GM12878 (cell line): Measurements from ENCODE around the gene BIRC3. TPM values are rescaled to one million over a fixed set of nuclear protein-coding genes. Genes with fewer than 3 reads are reported as not detected.
A peak's percentile ranks its signal among the peaks of the same experiment; 100 is the strongest.

ENCODE experiments used
- ATAC-seq: fragments of 200-7000 bp; cut with Tn5 transposase; 3 replicates; pipeline ENCODE4 v1.9.1; 2020; ENCODE audit warnings: mild to moderate bottlenecking, moderate library complexity
- BruUV-seq: library from RNA; stranded (reverse); fragments of 400-500 nt; replicated peaks from 2 replicates; lab custom pipeline; 2021; lab: Mats Ljungman, UMichigan
- CTCF ChIA-PET: fragments of 300-600 bp; sonication (Branson Sonifier 250); formaldehyde crosslinking; extraction: SDS; loops from one replicate; lab custom pipeline; 2021; ENCODE audit warnings: inconsistent platforms; lab: Yijun Ruan, JAX
- POLR2A ChIA-PET: fragments of 350-600 bp; formaldehyde crosslinking; extraction: SDS; loops from one replicate; lab custom pipeline; 2021; ENCODE audit warnings: inconsistent platforms; lab: Charles Lee
- RAD21 ChIA-PET: fragments of 300-600 bp; sonication (Branson Sonifier 250); formaldehyde crosslinking; loops from one replicate; lab custom pipeline; 2023; ENCODE audit warnings: antibody characterized with exemption; ENCODE audit not compliant: unreplicated experiment; lab: Charles Lee
- SMC1A ChIA-PET: fragments of 300-600 bp; sonication (Branson Sonifier 250); formaldehyde crosslinking; loops from one replicate; lab custom pipeline; 2023; ENCODE audit not compliant: unreplicated experiment, uncharacterized antibody; lab: Charles Lee
- DNase-seq: peaks from one replicate; pipeline ENCODE4 v3.0.0-alpha.2; 2011; ENCODE audit warnings: low read depth, low spot score
- FAIRE-seq: peaks from 3 replicates; lab custom pipeline; 2011; peaks lifted over from hg19 to GRCh38; lab: Jason Lieb, UNC
- H2AFZ ChIP-seq: 2 replicates; pipeline ENCODE4 v1.6.0; 2011; ENCODE audit warnings: low read depth, low read length, control low read depth; ENCODE audit not compliant: control insufficient read depth
- H3K27ac ChIP-seq: 2 replicates; pipeline ENCODE4 v1.5.1; 2011; ENCODE audit warnings: control low read depth; ENCODE audit not compliant: control insufficient read depth, insufficient read depth
- H3K27me3 ChIP-seq, 2 experiments: replicated peaks in 1 of 2; 2 replicates each; pipeline versions ENCODE4 v1.6.0 to v1.6.1; 2011; ENCODE audit warnings: low read length in 1 of 2; ENCODE audit not compliant: control insufficient read depth in 2 of 2, insufficient read depth in 2 of 2
- H3K36me3 ChIP-seq, 2 experiments: 2 replicates each; pipeline ENCODE4 v1.5.1; 2011; ENCODE audit warnings: low read length in 1 of 2; ENCODE audit not compliant: control insufficient read depth in 2 of 2, insufficient read depth in 2 of 2
- H3K4me1 ChIP-seq: 2 replicates; pipeline ENCODE4 v1.6.1; 2011; ENCODE audit warnings: mild to moderate bottlenecking, low read length, moderate library complexity, mixed read lengths; ENCODE audit not compliant: control insufficient read depth, insufficient read depth
- H3K4me2 ChIP-seq: 2 replicates; pipeline ENCODE4 v1.6.0; 2011; ENCODE audit warnings: control low read depth; ENCODE audit not compliant: control insufficient read depth, insufficient read depth
- H3K4me3 ChIP-seq: fragments of 200-600 bp; sonication (generic); 2 replicates; pipeline ENCODE4 v1.5.1; 2016
- H3K79me2 ChIP-seq: 2 replicates; pipeline ENCODE4 v1.6.0; 2011; ENCODE audit warnings: low read length; ENCODE audit not compliant: control insufficient read depth, insufficient read depth
- H3K9ac ChIP-seq: 2 replicates; pipeline ENCODE4 v1.8.0; 2011; ENCODE audit warnings: low read length, control low read depth, mixed read lengths; ENCODE audit not compliant: control insufficient read depth, insufficient read depth
- H3K9me3 ChIP-seq: replicated peaks from 3 replicates; pipeline ENCODE4 v1.5.1; 2011; ENCODE audit warnings: mild to moderate bottlenecking, low read length; ENCODE audit not compliant: control insufficient read depth, insufficient read depth
- H4K20me1 ChIP-seq: 2 replicates; pipeline ENCODE4 v1.6.0; 2011; ENCODE audit not compliant: control insufficient read depth, insufficient read depth
- CHD1 ChIP-seq: IDR thresholded peaks from 2 replicates; pipeline ENCODE4 v1.6.1; 2012; ENCODE audit warnings: low read depth, low read length, improper control_type of control experiment
- FOXM1 ChIP-seq: IDR thresholded peaks from 2 replicates; pipeline ENCODE4 v1.6.1; 2012; ENCODE audit warnings: low read depth, mild to moderate bottlenecking, inconsistent platforms, low read length, moderate library complexity
- GATAD2B ChIP-seq: fragments of 450-650 bp; conservative IDR thresholded peaks from 2 replicates; pipeline ENCODE4 v1.6.1; 2017; ENCODE audit warnings: low read depth, mild to moderate bottlenecking, moderate library complexity
- IRF4 ChIP-seq: IDR thresholded peaks from 2 replicates; pipeline ENCODE4 v1.6.1; 2011; ENCODE audit warnings: low read depth, low read length
- NBN ChIP-seq: fragments of 450-650 bp; IDR thresholded peaks from 2 replicates; pipeline ENCODE4 v1.6.1; 2016
- NR2F1 ChIP-seq: fragments of 450-650 bp; conservative IDR thresholded peaks from 2 replicates; pipeline ENCODE4 v1.6.1; 2017; ENCODE audit warnings: mild to moderate bottlenecking
- PAX5 ChIP-seq: IDR thresholded peaks from 2 replicates; pipeline ENCODE4 v1.6.1; 2011; ENCODE audit warnings: low read depth, low read length, borderline replicate concordance
- RFX5 ChIP-seq: IDR thresholded peaks from 2 replicates; pipeline ENCODE4 v1.6.1; 2011; ENCODE audit warnings: low read depth, low read length, improper control_type of control experiment
- ZNF384 ChIP-seq: IDR thresholded peaks from 2 replicates; pipeline ENCODE4 v1.6.1; 2012; ENCODE audit warnings: low read depth, mild to moderate bottlenecking, low read length, improper control_type of control experiment, borderline replicate concordance
- WGBS: methylation state at CpG from one replicate; pipeline ENCODE4 v1.1.6; 2016; ENCODE audit warnings: low lambda C conversion rate; ENCODE audit not compliant: insufficient replicate concordance, insufficient coverage; ENCODE audit errors: missing lambda C conversion rate; 5-methylcytosine and 5-hydroxymethylcytosine counted together
- in situ Hi-C: fragments of 300-500 bp; cut with MboI; formaldehyde crosslinking; loops from 9 replicates; pipeline ENCODE4 v1.14.3; 2018; ENCODE audit warnings: mixed read lengths
- intact Hi-C: fragments of 100-400 bp; cut with micrococcal nuclease; formaldehyde crosslinking; loops from one replicate; pipeline ENCODE4 v1.14.2; 2022; ENCODE audit not compliant: unreplicated experiment
- polyA plus RNA-seq, 11 experiments: library from polyadenylated mRNA; depleted of rRNA in 4 of 11; unstranded in 6 of 11; stranded (reverse) in 5 of 11; fragments of >200 nt; fragmentation: Nextera tagmentation in 4 of 11; fragmentation: Illumina TruSeq in 1 of 11; extraction: Ambion mirVana in 4 of 11; extraction: Trizol in 1 of 11; gene quantifications; 1 replicate in 1 of 11; 2 replicates in 10 of 11; pipeline versions ENCODE4 v1.2.1 to v1.2.3, GENCODE V29; 2011 to 2016; ENCODE audit warnings: inconsistent platforms in 2 of 11, missing spikeins in 2 of 11, low read depth in 1 of 11
- total RNA-seq, 4 experiments: library from RNA; depleted of rRNA in 3 of 4; stranded (reverse); fragments of >200 nt in 3 of 4; fragmentation: Illumina TruSeq in 1 of 4; extraction: Trizol in 1 of 4; gene quantifications; 2 replicates each; pipeline versions ENCODE4 v1.2.1 to v1.2.3, GENCODE V29; 2013 to 2021
- TF ChIP-seq, protein P1 (sequence below): IDR thresholded peaks from 2 replicates; pipeline ENCODE4 v1.6.1; 2012; ENCODE audit warnings: mild to moderate bottlenecking, low read depth, low read length
- TF ChIP-seq, protein P2 (sequence below): fragments of 450-650 bp; IDR thresholded peaks from 2 replicates; pipeline ENCODE4 v1.6.1; 2016; ENCODE audit warnings: mild to moderate bottlenecking
- TF ChIP-seq, protein P3 (sequence below): IDR thresholded peaks from 2 replicates; pipeline ENCODE4 v1.6.1; 2012; ENCODE audit warnings: improper control_type of control experiment, low read depth, low read length; ENCODE audit not compliant: insufficient replicate concordance

Gene BIRC3
- total and polyA plus RNA-seq, 10 of the 15 experiments (the other 5 are each of a cell fraction or from before 2014, with no cell fraction given): 42.1 to 351 (median 83.7) TPM

DNA sequence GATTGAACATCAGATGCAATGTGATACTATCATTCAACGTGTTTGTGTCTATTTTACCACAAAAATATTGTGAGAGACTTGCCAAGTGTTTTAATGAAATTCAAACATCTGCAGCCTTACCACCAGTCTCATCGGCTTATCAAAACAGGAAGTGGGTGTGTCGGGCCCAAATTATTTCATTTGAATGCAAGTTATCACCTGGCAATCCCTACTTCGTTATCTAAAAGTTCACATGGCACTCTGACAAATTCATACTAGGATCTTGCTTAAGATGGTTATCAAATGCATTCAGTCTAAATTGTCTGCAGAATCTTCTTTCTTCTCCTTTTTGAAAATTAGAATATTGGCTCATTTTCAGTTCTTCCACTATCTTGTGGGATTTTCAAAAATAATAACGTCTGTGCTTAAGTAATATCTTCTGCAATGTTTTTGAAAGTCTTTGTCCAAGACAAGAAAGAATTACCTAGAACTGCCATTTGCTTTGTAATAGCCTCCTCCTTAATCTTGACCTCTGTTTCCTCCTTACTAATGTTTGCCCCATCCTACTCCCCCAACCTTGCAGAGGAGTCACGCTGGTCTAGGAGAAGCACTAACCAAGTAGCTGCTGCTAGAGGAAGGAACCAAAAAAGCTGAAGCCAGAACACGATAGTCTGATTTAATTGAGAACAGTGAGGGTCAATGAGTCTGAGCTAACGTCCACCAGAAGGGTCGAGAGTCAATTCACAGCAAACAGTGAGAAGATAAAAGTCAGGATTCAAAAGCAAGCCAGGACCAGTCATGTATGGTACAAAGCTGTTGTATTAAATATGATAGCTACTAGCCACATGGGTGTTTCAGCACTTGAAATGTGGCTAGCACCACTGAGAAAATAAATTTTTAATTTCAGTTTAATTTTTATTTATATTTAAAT lies 10.2 kb upstream of the BIRC3 start:
- Histone ChIP-seq H3K4me1 (peaks cover 9% of the 10 kb centered on the region), H3K27me3 (no peaks in the 10 kb centered on the region), H3K9ac (no peak overlapping the region), H3K4me2 (peak overlapping the region; percentile 53), H3K79me2 (no peaks in the 10 kb centered on the region), H4K20me1 (no peaks in the 10 kb centered on the region), H2AFZ (peak overlapping the region; percentile 72), H3K36me3 (no peaks in the 10 kb centered on the region), H3K4me3 (no peak overlapping the region; the same call in 1 of the 2 replicates), H3K27ac (no peak overlapping the region), H3K9me3 (peaks cover 7% of the 10 kb centered on the region; the same call in 2 of the 3 replicates)
- in situ Hi-C loops (no loop called here), intact Hi-C loops (no loop called here)
- FAIRE-seq (no peak), ATAC-seq (peak; percentile 37), DNase-seq (no peak)
- WGBS: 38% methylated on average over 9 of the region's 9 CpGs
- ChIA-PET CTCF (interaction anchor here (0.8 to 12.0 kb wide), 8 partner anchors 8 to 359 kb away, joined by 3 to 219 read pairs (median 6); partner anchors contain the start of gene BIRC3), SMC1A (interaction anchor here (0.8 to 2.2 kb wide), 8 partner anchors 9 to 307 kb away, joined by 3 to 12 read pairs (median 4); no protein-coding TSS in a partner anchor), POLR2A (interaction anchor here (0.7 to 1.6 kb wide), 3 partner anchors 9 to 121 kb away, joined by 3 to 6 read pairs (median 4); no protein-coding TSS in a partner anchor), RAD21 (interaction anchor here (1.6 to 3.8 kb wide), 3 partner anchors 13 to 306 kb away, joined by 5 to 17 read pairs (median 7); no protein-coding TSS in a partner anchor)
- no TSS peak for BruUV-seq
- TF ChIP-seq CHD1 (no peak), ZNF384 (no peak), PAX5 (no peak), RFX5 (no peak), FOXM1 (no peak), IRF4 (no peak), NBN (no peak), NR2F1 (no peak), GATAD2B (no peak)
- TF ChIP-seq, protein P1, sequence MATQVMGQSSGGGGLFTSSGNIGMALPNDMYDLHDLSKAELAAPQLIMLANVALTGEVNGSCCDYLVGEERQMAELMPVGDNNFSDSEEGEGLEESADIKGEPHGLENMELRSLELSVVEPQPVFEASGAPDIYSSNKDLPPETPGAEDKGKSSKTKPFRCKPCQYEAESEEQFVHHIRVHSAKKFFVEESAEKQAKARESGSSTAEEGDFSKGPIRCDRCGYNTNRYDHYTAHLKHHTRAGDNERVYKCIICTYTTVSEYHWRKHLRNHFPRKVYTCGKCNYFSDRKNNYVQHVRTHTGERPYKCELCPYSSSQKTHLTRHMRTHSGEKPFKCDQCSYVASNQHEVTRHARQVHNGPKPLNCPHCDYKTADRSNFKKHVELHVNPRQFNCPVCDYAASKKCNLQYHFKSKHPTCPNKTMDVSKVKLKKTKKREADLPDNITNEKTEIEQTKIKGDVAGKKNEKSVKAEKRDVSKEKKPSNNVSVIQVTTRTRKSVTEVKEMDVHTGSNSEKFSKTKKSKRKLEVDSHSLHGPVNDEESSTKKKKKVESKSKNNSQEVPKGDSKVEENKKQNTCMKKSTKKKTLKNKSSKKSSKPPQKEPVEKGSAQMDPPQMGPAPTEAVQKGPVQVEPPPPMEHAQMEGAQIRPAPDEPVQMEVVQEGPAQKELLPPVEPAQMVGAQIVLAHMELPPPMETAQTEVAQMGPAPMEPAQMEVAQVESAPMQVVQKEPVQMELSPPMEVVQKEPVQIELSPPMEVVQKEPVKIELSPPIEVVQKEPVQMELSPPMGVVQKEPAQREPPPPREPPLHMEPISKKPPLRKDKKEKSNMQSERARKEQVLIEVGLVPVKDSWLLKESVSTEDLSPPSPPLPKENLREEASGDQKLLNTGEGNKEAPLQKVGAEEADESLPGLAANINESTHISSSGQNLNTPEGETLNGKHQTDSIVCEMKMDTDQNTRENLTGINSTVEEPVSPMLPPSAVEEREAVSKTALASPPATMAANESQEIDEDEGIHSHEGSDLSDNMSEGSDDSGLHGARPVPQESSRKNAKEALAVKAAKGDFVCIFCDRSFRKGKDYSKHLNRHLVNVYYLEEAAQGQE: peak; percentile 59; the same call in 1 of the 2 replicates
- TF ChIP-seq, protein P2, sequence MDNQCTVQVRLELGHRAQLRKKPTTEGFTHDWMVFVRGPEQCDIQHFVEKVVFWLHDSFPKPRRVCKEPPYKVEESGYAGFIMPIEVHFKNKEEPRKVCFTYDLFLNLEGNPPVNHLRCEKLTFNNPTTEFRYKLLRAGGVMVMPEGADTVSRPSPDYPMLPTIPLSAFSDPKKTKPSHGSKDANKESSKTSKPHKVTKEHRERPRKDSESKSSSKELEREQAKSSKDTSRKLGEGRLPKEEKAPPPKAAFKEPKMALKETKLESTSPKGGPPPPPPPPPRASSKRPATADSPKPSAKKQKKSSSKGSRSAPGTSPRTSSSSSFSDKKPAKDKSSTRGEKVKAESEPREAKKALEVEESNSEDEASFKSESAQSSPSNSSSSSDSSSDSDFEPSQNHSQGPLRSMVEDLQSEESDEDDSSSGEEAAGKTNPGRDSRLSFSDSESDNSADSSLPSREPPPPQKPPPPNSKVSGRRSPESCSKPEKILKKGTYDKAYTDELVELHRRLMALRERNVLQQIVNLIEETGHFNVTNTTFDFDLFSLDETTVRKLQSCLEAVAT: no peak
- TF ChIP-seq, protein P3, sequence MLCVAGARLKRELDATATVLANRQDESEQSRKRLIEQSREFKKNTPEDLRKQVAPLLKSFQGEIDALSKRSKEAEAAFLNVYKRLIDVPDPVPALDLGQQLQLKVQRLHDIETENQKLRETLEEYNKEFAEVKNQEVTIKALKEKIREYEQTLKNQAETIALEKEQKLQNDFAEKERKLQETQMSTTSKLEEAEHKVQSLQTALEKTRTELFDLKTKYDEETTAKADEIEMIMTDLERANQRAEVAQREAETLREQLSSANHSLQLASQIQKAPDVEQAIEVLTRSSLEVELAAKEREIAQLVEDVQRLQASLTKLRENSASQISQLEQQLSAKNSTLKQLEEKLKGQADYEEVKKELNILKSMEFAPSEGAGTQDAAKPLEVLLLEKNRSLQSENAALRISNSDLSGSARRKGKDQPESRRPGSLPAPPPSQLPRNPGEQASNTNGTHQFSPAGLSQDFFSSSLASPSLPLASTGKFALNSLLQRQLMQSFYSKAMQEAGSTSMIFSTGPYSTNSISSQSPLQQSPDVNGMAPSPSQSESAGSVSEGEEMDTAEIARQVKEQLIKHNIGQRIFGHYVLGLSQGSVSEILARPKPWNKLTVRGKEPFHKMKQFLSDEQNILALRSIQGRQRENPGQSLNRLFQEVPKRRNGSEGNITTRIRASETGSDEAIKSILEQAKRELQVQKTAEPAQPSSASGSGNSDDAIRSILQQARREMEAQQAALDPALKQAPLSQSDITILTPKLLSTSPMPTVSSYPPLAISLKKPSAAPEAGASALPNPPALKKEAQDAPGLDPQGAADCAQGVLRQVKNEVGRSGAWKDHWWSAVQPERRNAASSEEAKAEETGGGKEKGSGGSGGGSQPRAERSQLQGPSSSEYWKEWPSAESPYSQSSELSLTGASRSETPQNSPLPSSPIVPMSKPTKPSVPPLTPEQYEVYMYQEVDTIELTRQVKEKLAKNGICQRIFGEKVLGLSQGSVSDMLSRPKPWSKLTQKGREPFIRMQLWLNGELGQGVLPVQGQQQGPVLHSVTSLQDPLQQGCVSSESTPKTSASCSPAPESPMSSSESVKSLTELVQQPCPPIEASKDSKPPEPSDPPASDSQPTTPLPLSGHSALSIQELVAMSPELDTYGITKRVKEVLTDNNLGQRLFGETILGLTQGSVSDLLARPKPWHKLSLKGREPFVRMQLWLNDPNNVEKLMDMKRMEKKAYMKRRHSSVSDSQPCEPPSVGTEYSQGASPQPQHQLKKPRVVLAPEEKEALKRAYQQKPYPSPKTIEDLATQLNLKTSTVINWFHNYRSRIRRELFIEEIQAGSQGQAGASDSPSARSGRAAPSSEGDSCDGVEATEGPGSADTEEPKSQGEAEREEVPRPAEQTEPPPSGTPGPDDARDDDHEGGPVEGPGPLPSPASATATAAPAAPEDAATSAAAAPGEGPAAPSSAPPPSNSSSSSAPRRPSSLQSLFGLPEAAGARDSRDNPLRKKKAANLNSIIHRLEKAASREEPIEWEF: no peak
